HG03432 (cell line): ENCODE results near the gene BTBD16.

ENCODE experiments used
- ATAC-seq: cut with Tn5 transposase; IDR thresholded peaks from one replicate; pipeline ENCODE4 v1.9.1; 2021; ENCODE audit warnings: mild to moderate bottlenecking, moderate library complexity; ENCODE audit not compliant: unreplicated experiment

Gene BTBD16

GRCh38 chr10:122308417-122309141 is 37.5 kb downstream of the BTBD16 start:
- no peak for ATAC-seq

DNA sequence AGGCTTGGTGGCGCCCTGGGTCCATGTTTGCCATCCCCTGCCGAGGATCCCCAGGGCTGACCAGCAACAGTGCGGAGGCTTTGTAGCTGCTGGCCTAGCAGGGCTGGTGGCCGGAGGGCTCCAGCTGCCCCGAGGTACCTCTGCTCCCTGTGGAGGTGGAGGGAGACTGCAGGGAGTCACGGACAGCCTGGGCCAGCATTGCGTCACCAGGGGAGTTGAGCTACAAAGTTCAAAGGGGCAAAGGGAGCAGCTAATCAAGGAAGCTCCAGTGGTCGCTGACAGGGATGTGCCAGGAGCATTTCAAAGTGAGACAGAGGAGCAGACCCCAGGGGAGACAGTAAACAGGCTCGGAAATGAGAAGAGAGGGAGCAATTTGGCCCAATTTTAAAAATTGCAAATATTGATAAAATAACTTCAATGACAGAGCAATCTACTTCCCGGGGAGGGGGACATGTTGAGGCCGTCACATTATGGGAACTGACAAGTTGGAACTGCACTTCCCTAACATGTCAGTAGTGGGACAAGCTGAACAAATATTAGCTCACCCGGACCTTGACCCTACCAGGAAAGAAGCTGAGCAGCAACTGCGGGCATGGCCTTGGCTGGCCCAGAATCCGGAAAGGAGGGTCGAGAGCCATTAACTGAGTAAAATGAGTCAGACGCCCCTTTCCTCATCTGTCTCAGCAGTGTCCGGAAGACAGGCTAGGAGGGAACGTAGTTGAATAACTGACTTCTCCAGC is 39.4 kb downstream of the BTBD16 start:
- ATAC-seq: no peak

GRCh38 chr10:122311051-122311410 is 39.9 kb downstream of the BTBD16 start:
- no peak for ATAC-seq

DNA sequence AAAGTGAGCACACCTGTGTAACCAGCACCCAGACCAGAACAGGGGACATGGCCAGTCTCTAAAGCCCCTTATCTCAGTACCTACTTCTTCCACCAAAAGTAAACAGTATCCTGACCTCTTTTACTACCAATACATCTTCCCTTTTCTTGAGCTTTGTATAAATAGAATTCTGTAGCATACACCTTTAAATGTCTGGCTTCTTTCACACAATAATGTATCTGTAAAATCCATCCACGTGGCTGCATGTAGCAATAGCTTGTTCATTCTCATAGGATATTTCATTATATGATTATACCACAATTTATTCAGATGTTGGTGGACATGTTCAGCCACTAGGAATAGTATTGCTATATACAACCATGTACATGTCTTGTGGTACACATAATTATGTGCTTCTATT is 40.6 kb downstream of the BTBD16 start:
- no peak for ATAC-seq

DNA sequence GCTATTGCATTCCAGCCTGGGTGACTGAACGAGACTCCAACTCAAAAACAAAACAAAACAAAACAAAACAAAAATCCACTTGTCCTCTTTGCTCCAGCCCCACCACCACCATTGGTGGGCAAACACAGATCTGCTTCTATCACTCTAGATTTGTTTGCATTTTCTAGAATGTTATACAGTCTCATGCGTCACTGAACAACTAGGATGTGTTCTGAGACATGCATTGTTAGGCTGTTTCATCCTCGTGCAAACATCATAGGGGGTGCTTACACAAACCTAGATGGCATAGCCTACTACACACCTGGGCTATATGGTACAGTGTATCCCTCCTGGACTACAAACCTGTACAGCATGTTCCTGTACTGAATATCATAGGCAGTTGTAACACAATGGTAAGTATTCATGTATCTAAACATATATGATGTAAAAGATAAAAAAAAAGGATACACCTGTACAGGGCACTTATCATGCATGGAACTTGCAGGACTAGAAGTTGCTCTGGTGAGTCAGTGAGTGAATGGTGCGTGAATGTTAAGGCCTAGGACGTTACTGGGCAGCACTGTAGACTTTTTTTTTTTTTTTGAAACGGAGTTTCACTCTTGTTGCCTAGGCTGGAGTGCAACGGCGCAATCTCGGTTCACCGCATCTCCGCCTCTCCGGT is 45.3 kb downstream of the BTBD16 start:
- ATAC-seq: no peak

DNA sequence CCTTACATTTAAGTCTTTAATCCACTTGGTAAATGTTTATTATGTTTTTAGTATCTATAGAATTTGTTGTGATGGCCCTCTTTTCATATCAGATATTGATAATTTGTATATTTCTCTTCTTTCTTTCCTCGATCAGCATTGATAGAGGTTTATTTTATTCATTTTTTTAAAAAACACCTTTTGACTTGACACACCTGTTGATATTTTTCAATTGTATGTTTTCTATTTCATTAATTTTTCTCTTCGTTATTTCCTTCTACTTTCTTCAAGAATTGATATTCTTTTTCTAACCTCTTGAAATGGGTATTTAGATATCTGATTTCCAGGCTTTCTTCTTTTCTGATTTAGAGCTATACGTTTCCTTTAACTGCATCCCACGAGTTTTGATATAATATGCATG is 50.9 kb downstream of the BTBD16 start:
- ATAC-seq: no peak

DNA sequence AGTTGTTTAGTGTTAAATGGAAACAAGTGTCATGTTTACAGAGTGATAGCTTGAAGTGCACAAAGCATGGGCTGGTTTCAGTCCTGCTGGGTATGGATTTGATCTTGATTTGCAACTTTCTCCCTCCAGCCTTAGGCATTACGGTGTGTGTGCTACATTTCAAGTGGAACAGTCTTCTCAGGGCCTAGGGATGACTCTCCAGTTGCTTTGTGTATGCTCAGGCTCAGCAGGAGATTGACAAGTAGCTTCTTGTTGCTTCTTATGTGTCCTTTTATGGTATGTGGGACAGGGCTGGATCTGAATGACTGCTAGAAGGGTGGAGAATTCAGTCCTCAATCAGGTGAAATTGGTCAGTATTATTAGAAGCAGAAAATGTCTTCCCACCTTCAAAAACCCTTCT is 52.1 kb downstream of the BTBD16 start:
- no peak for ATAC-seq

- ATAC-seq: no peak
These were observed 53.0 kb downstream of the BTBD16 start for GRCh38 chr10:122323941-122324675.

DNA sequence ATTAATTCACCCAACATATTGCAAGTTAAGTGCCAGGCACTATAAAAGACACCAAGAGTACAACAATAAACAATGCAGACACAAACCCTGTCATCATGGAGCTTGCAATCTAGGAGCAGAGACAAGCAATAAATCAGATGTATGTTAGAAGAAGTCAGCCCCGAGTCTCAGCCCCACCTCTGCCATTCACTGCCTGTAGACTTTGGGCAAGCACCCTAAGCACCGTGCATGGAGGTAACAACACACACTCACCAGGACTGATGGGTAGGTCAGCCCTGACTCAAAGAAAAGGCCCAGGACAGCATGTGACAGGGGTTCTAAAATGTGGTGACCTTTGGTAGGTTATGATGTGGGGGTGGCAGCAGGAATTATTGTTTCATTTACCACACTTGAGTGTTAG is 54.1 kb downstream of the BTBD16 start:
- ATAC-seq: no peak

DNA sequence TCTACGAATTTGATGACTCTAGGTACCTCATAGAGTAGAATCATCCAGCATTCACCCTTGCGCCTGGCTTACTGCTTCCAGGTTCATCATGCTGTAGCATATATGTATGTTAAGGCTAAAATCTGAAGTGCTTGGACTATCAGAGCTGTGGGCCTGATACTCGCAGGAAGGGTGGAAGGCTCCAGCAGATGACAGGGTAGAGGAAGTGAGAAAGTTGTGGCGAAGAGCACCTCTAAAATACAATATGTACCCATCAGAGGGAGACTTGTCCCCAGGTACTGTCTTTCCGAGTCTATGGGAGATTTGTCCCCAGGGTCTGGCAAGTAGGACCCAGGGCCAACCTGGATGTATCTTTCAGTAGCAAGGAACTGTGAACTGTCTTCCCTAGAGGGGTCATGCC is 55.3 kb downstream of the BTBD16 start:
- no peak for ATAC-seq

GRCh38 chr10:122326806-122327205 is 55.7 kb downstream of the BTBD16 start:
- no peak for ATAC-seq

GRCh38 chr10:122327237-122328206 is 56.4 kb downstream of the BTBD16 start:
- ATAC-seq: no peak

GRCh38 chr10:122328676-122329075 is 57.6 kb downstream of the BTBD16 start:
- no peak for ATAC-seq

- no peak for ATAC-seq
These were observed 58.3 kb downstream of the BTBD16 start for GRCh38 chr10:122329416-122329815.

DNA sequence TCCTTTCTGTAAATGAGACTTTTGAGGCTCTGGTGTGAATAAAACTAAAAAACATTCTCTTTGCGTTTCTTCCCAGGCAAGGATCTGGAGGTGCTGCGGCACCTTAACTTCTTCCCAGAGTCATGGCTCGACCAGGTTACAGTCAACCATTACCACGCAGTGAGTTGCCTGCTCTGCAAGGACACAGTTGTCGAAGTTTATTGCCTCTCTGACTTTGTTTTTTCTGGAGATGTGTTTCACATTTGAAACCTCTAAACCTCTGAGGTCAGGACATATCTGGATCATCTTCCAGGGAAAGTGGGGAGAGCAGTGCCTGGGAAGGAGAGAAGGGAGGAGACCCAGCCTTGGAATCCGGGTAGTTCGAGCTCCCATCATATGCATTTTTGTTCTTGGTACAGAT is 60.0 kb downstream of the BTBD16 start:
- ATAC-seq: no peak

DNA sequence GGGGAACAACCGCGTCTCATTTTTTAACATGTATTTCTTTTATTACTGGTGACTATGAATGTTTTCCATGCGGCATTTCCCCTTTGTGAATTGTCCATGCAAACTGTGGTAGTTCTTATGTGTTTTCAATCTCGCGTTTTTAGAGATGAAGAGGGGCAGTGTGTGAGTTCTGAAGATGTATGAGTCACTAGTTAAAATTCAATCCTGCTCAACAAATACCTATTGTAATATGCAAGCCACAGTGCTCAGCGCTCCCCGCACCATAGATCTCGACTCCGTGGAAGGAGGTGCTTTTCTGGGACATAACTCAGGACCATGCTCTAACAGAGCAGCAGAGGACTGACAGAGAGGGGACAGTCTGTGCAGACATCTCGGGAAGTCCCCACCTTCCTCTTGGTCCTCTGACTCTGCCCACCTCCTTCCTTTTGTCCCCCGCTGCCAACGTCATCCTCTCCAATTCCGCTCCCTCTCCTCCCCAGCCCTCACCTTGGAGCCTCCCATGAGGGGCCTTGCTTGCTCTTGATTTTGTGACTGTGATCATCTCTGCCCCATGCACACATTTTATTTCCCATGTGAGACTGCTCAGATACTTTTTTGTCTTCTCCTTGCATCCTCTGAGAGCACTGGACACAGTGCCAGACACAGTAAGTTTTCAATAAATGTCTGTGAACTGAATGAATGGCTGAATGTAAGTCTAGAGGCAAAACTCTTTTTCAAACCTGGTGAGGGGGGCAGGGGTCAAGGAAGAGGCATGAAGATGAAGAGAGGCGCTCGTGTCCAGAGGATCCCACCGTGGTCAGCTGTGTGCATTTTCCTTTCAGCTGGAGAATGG is 60.7 kb downstream of the BTBD16 start:
- no peak for ATAC-seq

GRCh38 chr10:122333037-122333436 is 61.9 kb downstream of the BTBD16 start:
- no peak for ATAC-seq

- no peak for ATAC-seq
These were observed 65.2 kb downstream of the BTBD16 start for GRCh38 chr10:122336332-122336731.

DNA sequence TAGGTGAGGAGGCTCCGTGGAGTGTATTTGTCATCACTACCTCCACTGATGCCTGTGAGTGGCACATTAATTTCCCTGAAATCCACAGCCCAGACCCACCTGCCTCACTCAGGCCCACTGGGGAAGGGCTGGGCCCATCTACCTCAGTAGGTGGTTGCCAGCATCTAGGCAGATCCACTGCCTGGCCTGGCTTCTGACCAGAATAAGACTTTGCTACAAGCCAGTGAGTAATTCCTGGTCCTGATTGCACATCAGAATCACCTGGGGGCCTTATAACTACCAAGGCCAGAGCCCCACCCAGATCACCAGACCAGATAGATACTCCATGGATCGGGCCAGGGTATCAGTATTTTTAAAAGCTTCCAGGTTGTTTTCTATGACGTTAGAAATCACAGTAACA is 65.9 kb downstream of the BTBD16 start:
- ATAC-seq: no peak
